Gastrocnemius medialis (tissue), 4 donors: Measurements from ENCODE around the gene ECHDC3. TPM values are rescaled to one million over a fixed set of nuclear protein-coding genes. Genes with fewer than 3 reads are reported as not detected.

Experiments
- ATAC-seq, 2 donors: fragments of 150-250 bp; one replicate each; pipeline ENCODE4 v1.9.1; 2016
- DNase-seq, 2 donors: peaks; one replicate each; pipeline ENCODE4 v3.0.0-alpha.2; 2019
- H3K27ac ChIP-seq, 4 donors: fragments of 200-600 bp; sonication (generic); 1 replicate in 1 of 4; 2 replicates in 3 of 4; pipeline ENCODE4 v1.5.1; 2016 to 2018; ENCODE audit warnings: mild to moderate bottlenecking in 2 of 4, moderate library complexity in 1 of 4
- H3K27me3 ChIP-seq, 3 donors: fragments of 200-600 bp; sonication (generic) in 2 of 3; 1 replicate in 1 of 3; 2 replicates in 2 of 3; pipeline versions ENCODE4 v1.5.1 to v1.6.0; 2016 to 2019; ENCODE audit warnings: mild to moderate bottlenecking in 1 of 3, moderate library complexity in 1 of 3
- H3K36me3 ChIP-seq, 2 donors: fragments of 200-600 bp; sonication (generic) in 1 of 2; one replicate each; pipeline ENCODE4 v1.5.1; 2017 to 2018
- H3K4me1 ChIP-seq, 2 donors: fragments of 200-600 bp; sonication (generic) in 1 of 2; one replicate each; pipeline ENCODE4 v1.5.1; 2016 to 2017; ENCODE audit warnings: mild to moderate bottlenecking in 2 of 2
- H3K4me3 ChIP-seq, 4 donors: fragments of 200-600 bp; sonication (generic) in 3 of 4; 1 replicate in 1 of 4; 2 replicates in 3 of 4; pipeline ENCODE4 v1.5.1; 2016 to 2019; ENCODE audit warnings: mild to moderate bottlenecking in 2 of 4
- H3K9me3 ChIP-seq, 3 donors: fragments of 200-600 bp; sonication (generic) in 2 of 3; 1 replicate in 1 of 3; 2 replicates in 2 of 3; pipeline ENCODE4 v1.5.1; 2016 to 2019
- POLR2A ChIP-seq, 2 donors: fragments of 450-650 bp; IDR thresholded peaks; one replicate each; pipeline ENCODE4 v1.6.1; 2017; ENCODE audit warnings: antibody characterized with exemption in 2 of 2, mild to moderate bottlenecking in 2 of 2, moderate library complexity in 2 of 2
- in situ Hi-C, 4 donors: fragments of 200-750 bp; cut with MboI; loops; one replicate each; pipeline versions ENCODE4 v1.15.0 to v1.8.0; 2017; ENCODE audit warnings: low sequenced_read_pairs in 4 of 4
- intact Hi-C: fragments of 100-400 bp; cut with DNase I; formaldehyde crosslinking; loops from one replicate; pipeline ENCODE4 v1.15.1; 2023; ENCODE audit warnings: low total_unique reads
- total RNA-seq, 4 donors: library from RNA; depleted of rRNA; stranded (reverse); fragments of >200 nt; gene quantifications; one replicate each; pipeline versions ENCODE4 v1.1.0 to v1.2.3, GENCODE V29; 2016
- TF ChIP-seq, protein P1 (sequence below), 5 experiments: fragments of 450-650 bp in 3 of 5; fragments of 200-600 bp in 2 of 5; sonication (generic) in 2 of 5; IDR thresholded peaks in 4 of 5; conservative IDR thresholded peaks in 1 of 5; 1 replicate in 4 of 5; 2 replicates in 1 of 5; pipeline ENCODE4 v1.5.1; 2016 to 2019; ENCODE audit warnings: antibody characterized with exemption in 5 of 5, mild to moderate bottlenecking in 3 of 5, moderate library complexity in 3 of 5

Gene ECHDC3
- total RNA-seq, 4 donors from 2014 or later = 465 to 605 (median 490) TPM

GRCh38 chr10:11740907-11741306 is 1.3 kb upstream of the ECHDC3 start:
- H3K9me3 ChIP-seq = no peaks in the 10 kb centered on the region
- H3K27me3 ChIP-seq = no peaks in the 10 kb centered on the region
- H3K4me3 ChIP-seq = no peak overlapping the region
- H3K4me1 ChIP-seq = peaks cover 20 to 26% of the 10 kb centered on the region in 2 donors
- intact Hi-C loops = loop anchor here (5.0 to 10.0 kb wide), 4 partner anchors 129 to 1364 kb away; partner anchors contain the start of genes CELF2, DHTKD1, OPTN and USP6NL
- no peak overlapping the region for H3K27ac ChIP-seq
- DNase-seq (no peak), ATAC-seq (no peak)
- H3K36me3 ChIP-seq = peaks cover 0 to 3% of the 10 kb centered on the region in 2 donors
- TF ChIP-seq, protein P1, sequence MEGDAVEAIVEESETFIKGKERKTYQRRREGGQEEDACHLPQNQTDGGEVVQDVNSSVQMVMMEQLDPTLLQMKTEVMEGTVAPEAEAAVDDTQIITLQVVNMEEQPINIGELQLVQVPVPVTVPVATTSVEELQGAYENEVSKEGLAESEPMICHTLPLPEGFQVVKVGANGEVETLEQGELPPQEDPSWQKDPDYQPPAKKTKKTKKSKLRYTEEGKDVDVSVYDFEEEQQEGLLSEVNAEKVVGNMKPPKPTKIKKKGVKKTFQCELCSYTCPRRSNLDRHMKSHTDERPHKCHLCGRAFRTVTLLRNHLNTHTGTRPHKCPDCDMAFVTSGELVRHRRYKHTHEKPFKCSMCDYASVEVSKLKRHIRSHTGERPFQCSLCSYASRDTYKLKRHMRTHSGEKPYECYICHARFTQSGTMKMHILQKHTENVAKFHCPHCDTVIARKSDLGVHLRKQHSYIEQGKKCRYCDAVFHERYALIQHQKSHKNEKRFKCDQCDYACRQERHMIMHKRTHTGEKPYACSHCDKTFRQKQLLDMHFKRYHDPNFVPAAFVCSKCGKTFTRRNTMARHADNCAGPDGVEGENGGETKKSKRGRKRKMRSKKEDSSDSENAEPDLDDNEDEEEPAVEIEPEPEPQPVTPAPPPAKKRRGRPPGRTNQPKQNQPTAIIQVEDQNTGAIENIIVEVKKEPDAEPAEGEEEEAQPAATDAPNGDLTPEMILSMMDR (IDR thresholded peaks at IDR 0.05 in 4 of 5, conservative IDR thresholded peaks at IDR 0.05 in 1 of 5) = no peak
- TF ChIP-seq POLR2A (IDR thresholded peaks at IDR 0.05) = no peak
- in situ Hi-C loops = no loop called here

DNA sequence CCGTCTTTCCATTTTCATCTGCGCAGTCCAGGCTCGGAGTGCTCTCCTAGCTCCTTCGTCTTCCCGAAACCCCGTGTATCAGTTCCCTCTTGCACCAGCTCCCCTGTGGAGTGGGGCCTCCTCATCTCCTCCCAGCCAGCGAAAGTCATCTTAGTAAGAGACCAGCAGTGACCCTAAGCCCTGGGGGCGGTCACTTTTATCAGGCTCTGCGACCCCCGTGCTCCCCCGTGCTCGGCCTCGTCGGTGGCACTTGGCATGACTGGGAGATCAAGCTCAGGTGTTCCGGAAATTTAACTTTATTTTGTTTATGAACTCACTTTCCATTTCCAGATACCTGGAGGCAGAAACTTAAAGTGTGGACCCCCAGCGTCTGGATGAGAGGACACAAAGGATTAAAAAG is 574 bp upstream of the ECHDC3 start:
- DNase-seq = peak in 1 of 2 donors; percentile 17
- TF ChIP-seq, protein P1 (IDR thresholded peaks at IDR 0.05 in 4 of 5, conservative IDR thresholded peaks at IDR 0.05 in 1 of 5) = no peak
- no peak for TF ChIP-seq POLR2A (IDR thresholded peaks at IDR 0.05)
- Histone ChIP-seq H3K9me3 (no peaks in the 10 kb centered on the region), H3K27me3 (no peaks in the 10 kb centered on the region), H3K27ac (peak overlapping the region in 3 of 4 donors; percentile 39 to 96 (median 60)), H3K4me3 (peak overlapping the region; percentile 45 to 86 (median 66)), H3K36me3 (peaks cover 0 to 3% of the 10 kb centered on the region in 2 donors), H3K4me1 (peaks cover 23 to 30% of the 10 kb centered on the region in 2 donors)
- intact Hi-C loops (loop anchor here (5.0 to 10.0 kb wide), 4 partner anchors 129 to 1363 kb away; partner anchors contain the start of genes CELF2, DHTKD1, OPTN and USP6NL), in situ Hi-C loops (no loop called here)
- no peak for ATAC-seq

DNA sequence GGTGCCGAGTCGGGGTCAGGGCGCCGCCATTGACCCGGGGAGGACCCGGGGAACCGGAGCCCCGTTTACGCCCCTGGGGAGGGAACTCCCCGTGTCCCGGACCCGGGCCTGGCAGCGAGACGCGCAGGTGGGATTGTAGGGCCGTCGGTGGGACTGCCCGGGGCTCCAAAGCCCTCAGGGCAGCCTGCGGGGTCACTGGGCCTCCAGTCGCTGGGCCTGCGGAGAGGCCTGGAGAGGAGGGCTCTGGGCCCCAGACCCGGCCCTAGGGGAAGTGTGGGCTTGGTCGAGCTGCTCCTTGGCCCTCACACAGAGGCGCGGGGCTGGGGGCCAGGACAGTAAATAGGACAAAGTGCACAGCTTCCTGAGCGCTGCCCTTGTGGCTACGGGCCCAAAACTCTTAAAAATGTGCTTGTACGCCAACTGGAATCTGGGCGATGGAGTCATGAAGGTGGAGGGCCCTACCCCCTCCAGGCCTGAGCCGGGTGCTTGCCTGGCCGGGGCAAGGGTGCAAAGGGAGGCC is 657 bp downstream of the ECHDC3 start:
- ATAC-seq = peak; percentile 56
- H3K4me1 ChIP-seq = peaks cover 33 to 39% of the 10 kb centered on the region in 2 donors

DNA sequence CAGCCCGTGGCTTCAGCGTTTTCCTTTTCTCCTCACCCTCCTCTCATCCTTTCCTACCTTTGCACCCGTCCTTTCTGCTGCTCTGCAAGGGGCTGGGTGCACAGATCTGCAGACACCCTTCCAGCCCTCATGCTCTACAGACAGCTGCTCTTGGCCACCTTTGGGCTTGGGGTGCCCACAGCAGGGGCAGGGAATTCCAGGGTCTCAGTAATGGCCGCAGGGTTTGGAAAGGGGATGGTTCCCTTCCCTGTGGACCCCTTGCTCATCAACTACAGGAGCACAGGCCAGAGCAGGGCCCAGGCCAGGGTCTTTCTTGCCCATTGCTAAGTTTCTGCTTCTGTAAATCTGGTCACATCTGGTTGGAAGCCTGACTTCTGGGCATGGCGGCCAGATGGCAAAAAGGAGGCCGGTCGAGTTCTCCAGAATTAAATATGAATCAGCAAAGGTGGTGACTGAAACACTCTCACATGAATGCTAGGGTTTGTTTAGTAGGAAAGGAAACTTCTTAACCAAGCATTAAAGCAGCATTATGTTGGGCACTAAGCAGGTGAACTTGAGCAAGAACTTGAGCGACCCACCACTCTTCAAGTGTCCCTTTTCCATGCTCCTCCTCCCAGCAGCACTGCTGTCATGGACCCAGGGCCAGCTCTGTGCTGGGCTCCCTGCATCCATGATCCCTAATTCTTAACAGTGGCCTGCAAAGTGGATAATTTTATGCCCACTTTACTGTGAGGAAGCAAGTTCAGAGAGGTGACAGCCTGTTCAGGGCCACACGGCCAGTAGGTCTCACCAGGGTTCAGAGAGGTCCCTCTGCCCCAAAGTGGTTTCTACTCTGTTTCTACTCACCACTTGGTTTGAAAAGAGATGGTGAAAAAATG is 1.5 kb downstream of the ECHDC3 start:
- peaks cover 38 to 47% of the 10 kb centered on the region in 2 donors for H3K4me1 ChIP-seq
- H3K4me3 ChIP-seq = peak overlapping the region; percentile 72 to 86 (median 78)
- ATAC-seq = no peak

More for the DNA sequence above, 657 bp downstream of the ECHDC3 start:
- TF ChIP-seq, protein P1 (IDR thresholded peaks at IDR 0.05 in 4 of 5, conservative IDR thresholded peaks at IDR 0.05 in 1 of 5) = no peak
- TF ChIP-seq POLR2A (IDR thresholded peaks at IDR 0.05) = no peak
- peak; percentile 67 to 84 for DNase-seq
- no peaks in the 10 kb centered on the region for H3K27me3 ChIP-seq
- in situ Hi-C loops = no loop called here
- H3K9me3 ChIP-seq = no peaks in the 10 kb centered on the region
- peak overlapping the region; percentile 72 to 86 (median 78) for H3K4me3 ChIP-seq
- H3K27ac ChIP-seq = peak overlapping the region; percentile 93 to 96 (median 94)
- peaks cover 0 to 3% of the 10 kb centered on the region in 2 donors for H3K36me3 ChIP-seq
- intact Hi-C loops = loop anchor here (5.0 to 10.0 kb wide), 4 partner anchors 131 to 1362 kb away; partner anchors contain the start of genes CELF2, DHTKD1, OPTN and USP6NL

More for the DNA sequence above, 1.5 kb downstream of the ECHDC3 start:
- in situ Hi-C loops (no loop called here), intact Hi-C loops (loop anchor here (5.0 to 10.0 kb wide), 4 partner anchors 131 to 1361 kb away; partner anchors contain the start of genes CELF2, DHTKD1, OPTN and USP6NL)
- H3K27me3 ChIP-seq = no peaks in the 10 kb centered on the region
- no peak for TF ChIP-seq POLR2A (IDR thresholded peaks at IDR 0.05)
- TF ChIP-seq, protein P1 (IDR thresholded peaks at IDR 0.05 in 4 of 5, conservative IDR thresholded peaks at IDR 0.05 in 1 of 5) = no peak
- H3K27ac ChIP-seq = peak overlapping the region; percentile 93 to 96 (median 94)
- peak in 1 of 2 donors; percentile 19 for DNase-seq
- peaks cover 0 to 5% of the 10 kb centered on the region in 2 donors for H3K36me3 ChIP-seq
- H3K9me3 ChIP-seq = no peaks in the 10 kb centered on the region
